ENCODE results near the gene DMAC2L.
"Not testable (repeated sequence)": the region's sequence is repeated elsewhere in the genome, so short reads cannot be mapped to it uniquely, and the experiment has no call there.

DMAC2L gene

GRCh38 chr14:50311972-50312733 is at the start of gene DMAC2L, which contains the start of gene L2HGDH:
TSS of gene DMAC2L (plus strand) at chr14:50312324. CDS start at chr14:50321488, 9,164 bp downstream.
TSS of gene L2HGDH (minus strand) at chr14:50312229. CDS start at chr14:50312150, 79 bp downstream.
- DNase-seq = peak; percentile 97

GRCh38 chr14:50262865-50263264 is 49.3 kb upstream of the DMAC2L start:
- no peak for DNase-seq

GRCh38 chr14:50263321-50263720 is 48.8 kb upstream of the DMAC2L start:
- no peak for DNase-seq

- no peak for DNase-seq
Measured at GRCh38 chr14:50265029-50265428, 47.1 kb upstream of the DMAC2L start.

GRCh38 chr14:50270932-50271331 is 41.2 kb upstream of the DMAC2L start:
- no peak for DNase-seq

- no peak for DNase-seq
Measured at GRCh38 chr14:50272498-50272897, 39.6 kb upstream of the DMAC2L start.

GRCh38 chr14:50285861-50286260 is 26.3 kb upstream of the DMAC2L start:
- DNase-seq = no peak

- no peak for DNase-seq
Measured at GRCh38 chr14:50288146-50288545, 24.0 kb upstream of the DMAC2L start.

GRCh38 chr14:50290306-50290705 is 21.8 kb upstream of the DMAC2L start:
- DNase-seq = no peak

GRCh38 chr14:50299585-50299984 is 12.5 kb upstream of the DMAC2L start:
- DNase-seq = no peak

GRCh38 chr14:50301914-50302313 is 10.2 kb upstream of the DMAC2L start:
- no peak for DNase-seq

- DNase-seq = peak; percentile 45
Measured at GRCh38 chr14:50303744-50304471, 8.2 kb upstream of the DMAC2L start.

GRCh38 chr14:50308363-50308915 is 3.7 kb upstream of the DMAC2L start:
- DNase-seq = no peak

GRCh38 chr14:50310445-50310844 is 1.7 kb upstream of the DMAC2L start:
- DNase-seq = no peak

GRCh38 chr14:50311337-50311971 is 670 bp upstream of the DMAC2L start:
- DNase-seq = peak; percentile 50

GRCh38 chr14:50312734-50313054 is 570 bp downstream of the DMAC2L start:
- DNase-seq = peak; percentile 83

GRCh38 chr14:50314098-50314497 is 2.0 kb downstream of the DMAC2L start:
- not testable (repeated sequence) for DNase-seq

- no peak for DNase-seq
Measured at GRCh38 chr14:50318031-50318626, 6.0 kb downstream of the DMAC2L start.

GRCh38 chr14:50319293-50319692 is 7.2 kb downstream of the DMAC2L start:
- DNase-seq = no peak

- DNase-seq = no peak
Measured at GRCh38 chr14:50319721-50320120, 7.6 kb downstream of the DMAC2L start.

- no peak for DNase-seq
Measured at GRCh38 chr14:50320283-50320682, 8.2 kb downstream of the DMAC2L start.

- peak; percentile 80 for DNase-seq
Measured at GRCh38 chr14:50321009-50321660, 9.0 kb downstream of the DMAC2L start.

GRCh38 chr14:50331596-50331995 is 19.5 kb downstream of the DMAC2L start:
- no peak for DNase-seq

All from DMS79 (cell line).